CD4-positive, alpha-beta T cell treated with Interleukin-15 for 1 hour (primary cell): ENCODE measurements around the gene AHNAK.
"Not testable (repeated sequence)": the region's sequence is repeated elsewhere in the genome, so short reads cannot be mapped to it uniquely, and the experiment has no call there.

Source experiments
- DNase-seq: peaks from one replicate; pipeline ENCODE4 v3.0.0-alpha.2; 2020

The AHNAK gene

DNA sequence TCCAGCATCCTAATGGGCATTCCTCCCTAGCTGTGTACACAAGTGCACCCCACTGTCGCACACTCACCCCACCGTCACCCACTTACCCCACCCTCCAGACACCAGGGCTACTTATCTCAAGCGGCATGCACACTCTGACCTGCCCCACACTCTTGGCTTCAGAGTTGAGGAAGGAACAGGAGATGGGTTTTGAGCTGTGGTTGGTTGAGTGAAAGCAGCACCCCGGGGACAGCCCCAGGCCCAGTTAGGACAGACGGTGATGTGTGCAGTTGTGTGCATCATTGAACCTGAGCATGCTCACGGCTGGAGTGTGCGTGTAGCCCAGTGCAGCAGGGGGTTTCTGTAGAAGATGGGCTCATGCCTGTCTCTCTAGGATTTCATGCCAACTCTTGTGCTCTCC, 32.5 kb downstream of the AHNAK start:
- DNase-seq, result no peak

DNA sequence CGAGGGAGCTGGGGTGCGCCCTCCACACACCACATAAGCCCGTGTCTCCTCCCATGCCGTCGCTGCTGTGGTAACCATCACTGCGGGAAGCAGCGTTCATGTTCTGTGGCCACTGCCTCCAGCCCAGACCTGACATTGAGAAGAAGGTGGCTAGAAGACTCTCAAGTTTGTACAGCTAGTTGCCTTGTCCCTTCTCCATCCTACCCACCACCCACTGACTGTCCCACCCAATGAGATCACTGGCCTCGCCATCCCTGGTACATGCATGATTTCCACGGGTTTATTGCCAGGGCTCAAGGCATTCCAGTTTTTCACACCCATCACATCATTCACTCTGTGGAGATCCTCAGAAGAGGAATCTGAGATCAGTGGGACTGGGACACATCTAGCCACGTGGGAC, 33.0 kb downstream of the AHNAK start:
- no peak for DNase-seq

DNA sequence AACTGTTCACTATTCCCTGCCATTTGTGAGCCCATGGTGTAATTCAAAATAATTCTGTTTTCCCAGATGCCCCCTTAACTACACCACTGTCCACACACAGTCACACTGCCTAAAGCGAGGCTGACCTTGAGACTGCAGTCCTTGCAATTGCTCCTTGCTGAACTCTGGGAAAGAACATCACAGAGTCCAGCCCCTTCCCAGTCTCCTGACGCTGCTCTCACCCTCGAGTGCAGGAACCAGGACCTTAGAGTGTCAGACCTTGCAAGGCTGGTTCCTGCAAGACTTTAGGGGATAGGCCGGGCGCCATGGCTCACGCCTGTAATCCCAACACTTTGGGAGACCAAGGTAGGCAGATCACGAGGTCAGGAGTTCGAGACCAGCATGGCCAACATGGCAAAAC, 33.6 kb downstream of the AHNAK start:
- no peak for DNase-seq

DNA sequence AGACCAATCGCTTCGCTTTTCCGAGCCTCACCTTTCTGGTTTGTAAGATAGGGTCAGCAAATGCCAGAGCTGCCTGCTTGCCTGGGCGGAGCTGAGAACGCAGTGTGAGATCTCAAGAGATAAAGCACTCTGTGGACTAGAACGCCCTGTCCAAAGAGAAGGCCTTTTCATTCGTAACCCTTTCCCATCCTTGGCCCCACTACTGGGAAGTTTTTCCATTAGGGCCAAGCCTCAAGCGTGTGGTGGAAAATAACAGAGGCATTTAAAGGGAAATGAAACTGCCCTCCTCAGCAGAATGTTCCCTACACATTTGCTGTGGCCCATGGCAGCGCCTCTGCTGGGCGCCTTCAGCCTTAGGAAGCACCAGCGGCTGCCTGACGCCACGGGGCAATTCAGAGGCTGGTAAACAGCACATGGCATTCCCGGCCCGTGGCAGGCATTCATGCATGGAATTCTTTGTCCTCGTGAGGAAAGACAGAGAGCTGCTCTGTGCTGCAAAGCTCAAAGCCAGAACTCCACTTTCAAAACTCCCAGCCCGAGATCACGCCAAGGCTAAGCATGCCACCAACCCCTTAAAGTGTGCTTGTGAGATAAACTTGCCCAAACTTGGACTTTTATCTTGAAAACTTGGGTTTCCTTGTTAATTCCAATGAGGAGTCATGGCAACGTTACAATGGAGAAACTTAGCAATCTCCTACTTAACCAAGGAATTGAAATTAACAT, 38.1 kb downstream of the AHNAK start:
- DNase-seq, result no peak

DNA sequence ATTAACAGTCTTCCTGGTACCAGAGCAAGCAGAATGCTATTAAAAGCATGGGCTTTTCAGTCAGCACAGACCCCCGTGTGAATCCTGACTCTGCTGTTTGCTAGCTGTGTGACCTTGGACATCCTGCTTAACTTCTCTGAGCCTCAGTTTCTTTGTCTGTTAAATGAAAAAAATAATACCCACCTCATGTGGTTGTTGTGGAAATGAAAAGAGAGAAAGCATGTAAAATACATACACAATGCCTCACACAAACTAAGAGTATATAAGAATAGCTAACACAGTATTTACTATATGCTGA, 39.5 kb downstream of the AHNAK start:
- DNase-seq, result no peak

DNA sequence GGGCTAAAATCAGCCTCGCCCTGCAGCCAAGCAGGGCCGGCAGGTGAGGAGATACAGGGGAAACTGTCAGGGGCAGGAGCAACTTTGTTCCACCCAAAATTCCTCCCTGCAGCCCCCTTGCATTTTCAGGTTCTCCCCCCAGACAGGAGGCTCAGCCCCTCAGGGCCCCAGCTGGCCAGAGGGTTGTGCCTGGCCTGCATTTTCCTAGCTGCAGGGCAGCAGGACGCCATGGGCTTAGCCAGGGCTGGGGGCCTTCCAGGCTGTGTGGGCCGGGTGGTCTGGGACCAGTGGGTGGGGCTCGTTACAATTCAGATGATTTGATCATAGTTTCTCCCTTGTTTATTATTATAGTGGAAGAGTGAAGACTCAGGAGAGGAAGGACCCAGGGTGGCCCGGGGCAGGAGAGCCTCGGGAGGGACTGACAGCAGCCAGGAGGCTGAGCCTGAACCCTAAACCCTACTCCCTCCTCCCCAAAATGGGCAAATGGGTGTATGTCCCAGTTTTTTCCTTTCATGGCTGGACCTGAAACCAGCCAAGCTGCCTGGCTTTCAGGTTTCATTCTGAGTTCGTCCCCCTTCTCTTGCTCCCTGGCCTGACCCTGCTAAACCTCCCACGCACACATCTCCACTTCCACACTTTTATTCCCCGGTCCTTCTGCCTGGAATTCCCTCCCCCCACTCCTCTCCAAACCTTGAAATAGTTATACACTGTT, 40.0 kb downstream of the AHNAK start:
- no peak for DNase-seq

DNA sequence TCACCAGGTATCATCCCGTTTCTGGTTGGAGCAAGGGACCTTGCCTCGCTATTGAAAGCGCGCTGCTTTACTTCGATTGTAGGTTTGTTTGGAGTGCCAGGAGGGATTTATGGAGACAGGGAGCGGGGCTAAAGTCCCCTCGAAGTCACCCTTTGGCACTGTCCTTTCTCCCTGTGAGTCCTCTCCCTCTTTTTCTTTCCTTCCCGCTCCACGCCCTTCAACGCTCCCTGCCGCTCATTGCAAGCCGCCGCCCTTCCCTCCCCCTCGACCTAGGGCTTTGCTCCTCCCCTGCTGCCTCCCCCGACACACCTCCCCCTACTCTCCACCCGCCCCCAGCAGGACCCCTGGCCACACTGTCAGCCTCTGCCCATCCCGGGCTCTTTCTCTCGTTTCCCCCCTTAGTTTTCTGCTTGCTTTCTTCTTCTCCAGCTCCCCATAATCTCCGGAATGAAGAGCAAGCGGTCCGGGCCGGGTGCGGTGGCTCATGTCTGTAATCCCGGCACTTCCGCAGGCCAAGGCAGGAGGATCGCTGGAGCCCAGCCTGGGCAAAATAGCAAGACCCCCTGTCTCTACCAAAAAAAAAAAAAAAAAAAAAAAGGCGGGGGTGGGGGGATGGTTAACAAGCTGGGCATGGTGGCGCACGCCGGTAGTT, 41.0 kb downstream of the AHNAK start:
- DNase-seq, result no peak

DNA sequence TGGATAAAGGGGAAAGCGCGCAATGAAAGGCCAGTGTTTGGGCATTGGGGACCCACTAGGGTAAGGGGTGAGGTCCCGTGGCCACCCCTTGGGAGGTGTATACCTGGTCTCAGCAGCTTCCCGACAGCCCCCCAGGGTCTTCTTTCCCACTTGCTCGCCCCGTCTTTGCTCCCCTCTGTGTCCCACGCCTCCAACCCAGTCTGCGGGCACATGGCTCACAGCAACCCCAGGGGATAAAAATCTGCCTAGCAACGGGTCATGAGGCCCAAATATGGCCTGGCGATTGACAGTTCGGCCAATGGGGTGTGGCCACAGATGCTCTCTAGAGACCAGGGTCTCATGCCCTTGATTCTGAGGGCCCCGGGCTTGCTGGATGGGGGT, 41.6 kb downstream of the AHNAK start:
- DNase-seq, result no peak

DNA sequence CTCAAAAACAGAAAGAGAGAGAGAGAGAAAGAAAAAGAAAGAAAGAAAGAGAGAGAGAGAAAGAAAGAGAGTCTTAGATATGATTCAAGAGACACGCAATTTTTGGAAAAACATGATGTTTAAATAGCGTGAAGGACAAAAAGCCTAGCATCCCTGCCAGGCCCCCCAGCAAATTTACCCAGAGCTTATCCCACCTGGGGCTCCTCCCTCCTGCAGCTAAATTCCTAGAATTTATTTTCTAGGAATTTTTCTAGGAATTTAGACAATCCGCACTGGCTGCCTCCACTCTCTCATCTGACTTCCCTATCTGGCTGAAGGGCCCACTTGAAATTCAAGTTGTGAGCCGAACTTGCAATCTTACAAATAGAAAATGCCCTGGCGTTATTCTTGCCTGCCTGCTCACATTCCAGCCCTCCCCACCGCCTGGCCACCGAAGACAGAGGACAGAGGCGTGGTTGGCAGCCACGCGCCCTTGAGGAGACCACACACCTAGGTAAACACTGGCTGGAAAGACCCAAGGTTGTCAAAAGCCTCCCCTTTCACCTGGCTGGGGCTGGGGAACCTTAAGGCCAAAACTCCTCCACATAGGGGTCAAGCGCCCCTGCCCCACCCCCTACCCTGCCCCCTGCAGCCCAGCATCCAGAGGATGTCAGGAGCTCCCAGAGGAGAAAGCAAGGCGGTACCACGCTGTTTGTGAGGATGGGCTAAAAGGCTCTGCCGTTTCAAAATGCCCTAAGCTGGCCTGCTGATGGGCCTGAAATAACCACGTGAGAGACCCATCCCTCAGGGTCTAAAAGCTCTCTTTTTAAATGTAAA, 42.2 kb downstream of the AHNAK start:
- no peak for DNase-seq

DNA sequence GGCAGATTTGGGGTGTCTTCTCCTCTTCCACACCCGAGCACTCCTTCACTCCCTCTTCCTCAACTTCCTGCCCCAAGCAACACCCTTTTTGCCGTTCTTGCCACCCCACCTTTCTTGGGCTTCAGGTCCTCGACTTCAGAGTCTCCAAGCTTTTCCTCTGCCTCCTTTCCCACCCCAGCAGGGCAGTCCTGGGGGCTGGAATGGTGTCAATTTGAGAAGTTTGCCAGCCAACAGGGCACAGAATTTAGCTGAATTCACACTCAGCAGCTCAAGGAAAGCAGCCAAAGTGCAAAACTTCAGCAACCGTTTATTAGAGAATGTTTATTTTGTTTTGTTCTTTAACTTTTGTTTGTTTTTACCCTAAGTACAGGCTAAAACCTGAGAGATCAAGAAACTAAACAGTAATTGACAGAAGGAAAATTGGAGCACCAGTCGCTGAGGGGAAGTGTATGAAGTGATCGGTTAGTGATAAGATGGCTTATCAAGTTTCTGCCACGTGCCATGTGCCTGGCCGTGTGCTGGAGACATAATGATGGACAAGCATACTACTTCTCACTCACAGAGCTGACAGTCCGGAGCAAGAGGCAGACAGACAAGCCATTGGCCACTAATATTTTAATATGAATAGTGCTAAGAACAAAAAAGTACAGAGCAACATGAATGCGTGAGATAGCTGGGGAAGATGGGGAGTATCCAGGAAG, 44.4 kb downstream of the AHNAK start:
- no peak for DNase-seq

DNA sequence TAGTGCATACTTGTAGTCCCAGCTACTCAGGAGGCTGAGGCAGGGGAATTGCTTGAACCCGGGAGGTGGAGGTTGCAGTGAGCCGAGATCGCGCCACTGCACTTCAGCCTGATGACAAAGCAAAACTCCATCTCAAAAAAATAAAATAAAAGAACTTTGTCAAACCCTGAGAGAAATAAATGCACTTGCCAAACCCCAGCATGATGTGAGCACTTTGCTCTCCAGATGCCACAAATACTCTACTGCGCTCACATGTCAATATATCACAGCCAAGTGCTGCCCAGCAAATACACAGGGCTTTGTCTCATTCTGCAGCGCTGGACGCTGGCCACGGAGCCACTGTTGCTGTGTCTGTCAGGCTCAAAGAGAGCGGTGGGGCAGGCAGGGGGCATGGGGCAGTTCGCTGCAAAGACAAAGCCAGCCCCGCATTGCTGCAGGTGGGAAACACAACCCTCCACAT, 45.1 kb downstream of the AHNAK start:
- DNase-seq, result no peak

DNA sequence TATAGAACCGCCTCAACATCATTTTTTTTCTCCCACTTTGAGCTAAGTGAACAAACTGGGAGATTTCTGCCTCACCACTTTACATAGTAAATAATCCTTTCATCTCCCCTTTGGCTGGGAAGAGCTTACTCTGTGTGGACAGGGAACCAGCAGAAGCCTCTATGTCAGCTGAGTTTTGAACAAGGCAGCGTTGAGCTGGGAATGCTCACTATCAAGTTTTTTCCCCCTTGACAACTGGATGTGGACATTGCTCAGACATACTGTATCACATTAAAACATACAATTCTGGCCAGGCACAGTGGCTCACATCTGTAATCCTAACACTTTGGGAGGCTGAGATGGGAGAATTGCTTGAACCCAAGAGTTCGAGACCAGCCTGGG, 46.0 kb downstream of the AHNAK start:
- DNase-seq, result no peak

DNA sequence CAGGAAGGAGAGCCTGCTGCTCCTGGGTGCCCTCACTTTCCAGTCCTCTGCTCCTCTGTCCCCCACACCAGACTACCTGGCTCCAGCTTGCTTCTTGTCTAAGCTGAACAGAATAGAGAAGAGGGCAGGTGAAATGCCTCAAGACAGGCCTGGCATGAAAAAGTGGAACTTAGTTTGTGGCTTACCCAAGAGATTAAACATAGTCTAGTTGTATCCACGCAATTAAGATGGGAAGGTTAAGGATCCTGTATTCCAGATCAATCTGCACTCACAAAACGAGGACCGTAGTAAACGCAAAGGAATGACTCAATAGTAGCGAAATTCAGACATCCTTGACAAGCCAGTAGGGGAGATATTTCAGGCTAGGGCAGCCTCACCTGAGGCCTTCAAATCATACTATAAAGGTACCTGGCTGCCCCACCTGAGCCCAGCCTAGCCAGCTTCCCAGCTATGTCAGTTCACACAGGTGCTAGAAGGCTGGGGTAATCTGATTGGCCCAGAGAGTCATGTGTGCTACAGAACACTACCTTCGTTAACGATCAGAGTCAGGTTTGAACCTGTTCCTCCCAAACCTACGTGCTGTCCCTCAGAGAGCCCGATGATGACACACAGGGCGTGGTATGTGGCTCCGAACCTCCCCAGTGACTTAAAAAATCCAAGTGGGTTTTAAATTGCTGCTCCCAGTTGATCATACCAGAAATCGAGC, 46.5 kb downstream of the AHNAK start:
- no peak for DNase-seq

DNA sequence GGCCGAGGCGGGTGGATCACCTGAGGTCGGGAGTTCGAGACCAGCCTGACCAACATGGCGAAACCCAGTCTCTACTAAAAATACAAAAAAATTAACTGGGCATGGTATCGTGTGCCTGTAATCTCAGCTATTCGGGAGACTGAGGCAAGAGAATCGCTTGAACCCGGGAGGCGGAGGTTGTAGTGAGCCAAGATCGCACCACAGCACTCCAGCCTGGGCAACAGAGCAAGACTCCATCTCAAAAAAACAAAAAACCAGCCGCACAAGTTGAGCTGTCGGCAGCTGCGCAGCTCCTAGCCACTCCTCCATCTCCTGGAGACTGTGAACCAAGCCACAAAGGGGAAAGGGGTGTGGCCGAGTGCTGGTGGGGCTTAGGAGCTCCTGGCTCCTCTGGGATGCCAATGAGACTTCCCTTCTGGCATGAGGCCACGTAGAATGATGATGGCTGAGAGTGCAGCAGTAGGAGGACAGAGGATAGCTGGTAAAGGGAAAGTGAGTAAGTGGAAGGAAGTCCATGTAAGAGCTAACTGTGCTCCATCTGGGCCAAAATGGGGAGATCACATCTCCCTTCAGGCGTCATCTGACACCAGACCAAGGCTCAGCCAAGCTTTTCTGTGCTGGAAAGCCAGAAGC, 47.2 kb downstream of the AHNAK start:
- not testable (repeated sequence) for DNase-seq

DNA sequence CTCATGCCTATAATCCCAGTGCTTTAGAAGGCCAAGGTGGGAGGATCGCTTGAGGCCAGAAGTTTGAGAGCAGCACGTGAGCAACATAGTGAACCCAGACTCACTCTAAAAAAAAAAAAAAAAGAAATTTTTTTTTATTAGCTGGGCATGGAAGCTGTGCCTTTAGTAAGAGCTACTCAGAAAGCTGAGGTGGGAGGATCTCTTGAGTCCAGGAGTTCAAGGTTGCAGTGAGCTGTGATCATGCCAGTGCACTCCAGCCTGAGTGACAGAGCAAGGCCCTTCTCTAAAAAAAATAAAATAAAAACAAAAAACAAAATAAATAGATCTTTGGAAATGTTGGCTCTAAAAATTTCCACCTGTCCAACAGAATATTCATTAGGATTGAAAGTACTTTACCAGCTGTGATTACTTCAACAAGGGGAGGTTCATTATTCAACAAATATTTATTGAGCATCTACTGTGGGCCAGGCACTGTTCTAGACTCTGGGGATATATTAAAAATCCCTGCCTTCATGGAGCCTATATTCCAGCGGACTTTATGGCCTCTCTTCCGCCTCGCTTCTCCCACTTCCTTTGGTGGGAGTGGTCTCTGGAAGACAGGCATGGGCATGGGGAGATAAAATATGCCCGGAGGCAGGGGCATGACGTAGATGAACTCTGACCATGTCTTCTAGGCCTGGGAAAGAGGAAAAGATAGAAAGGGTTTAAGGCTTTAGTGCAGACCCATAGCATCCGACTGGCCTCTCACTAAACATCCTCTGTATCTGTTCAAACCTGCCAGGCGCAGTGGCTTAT, 47.9 kb downstream of the AHNAK start:
- no peak for DNase-seq

DNA sequence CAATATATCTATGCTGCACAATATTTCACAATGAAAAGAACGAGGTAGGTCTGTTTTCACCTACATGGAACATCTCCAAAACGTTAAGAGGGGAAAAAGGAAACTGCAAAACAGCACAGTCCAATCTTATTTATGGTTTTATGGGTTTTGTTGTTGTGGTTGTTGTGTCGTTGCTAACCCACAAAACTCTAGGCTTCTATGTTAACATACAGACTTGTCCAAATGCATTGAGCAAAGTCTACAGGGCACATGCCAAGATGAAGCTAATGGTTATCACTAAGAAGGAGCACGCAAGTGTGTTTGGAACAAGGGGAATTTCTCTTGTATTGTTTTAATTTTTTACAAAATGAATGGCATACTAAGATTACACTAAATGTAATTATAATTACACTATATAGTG, 48.6 kb downstream of the AHNAK start:
- no peak for DNase-seq

DNA sequence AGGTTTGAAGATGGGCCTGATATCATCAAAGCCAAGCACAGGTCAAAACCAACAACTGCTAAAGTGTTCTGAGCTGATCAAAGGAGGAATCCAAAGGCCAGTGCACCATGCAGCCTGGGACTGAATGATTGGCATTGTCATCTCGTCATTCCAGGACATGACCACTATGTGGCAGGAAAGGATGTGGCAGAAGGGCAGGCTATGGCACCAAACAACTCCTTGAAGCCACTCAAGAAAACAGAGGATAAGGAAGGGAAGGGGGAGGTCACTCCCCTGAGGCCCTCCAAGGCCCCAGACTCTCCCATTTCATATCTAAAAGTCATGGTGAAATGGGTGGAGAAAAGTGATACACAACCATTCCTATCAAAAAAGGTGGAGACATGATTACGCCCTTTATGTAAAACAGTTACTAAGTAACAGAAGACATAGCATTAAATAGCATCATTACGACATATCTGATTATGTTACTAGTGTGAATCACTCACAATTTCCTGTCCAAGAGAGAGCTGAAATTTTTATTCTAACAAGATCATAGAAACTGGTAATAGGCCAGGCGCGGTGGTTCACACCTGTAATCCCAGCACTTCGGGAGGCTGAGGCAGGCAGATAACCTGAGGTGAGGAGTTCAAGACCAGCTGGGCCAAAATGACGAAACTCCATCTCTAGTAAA, 49.3 kb downstream of the AHNAK start:
- no peak for DNase-seq

DNA sequence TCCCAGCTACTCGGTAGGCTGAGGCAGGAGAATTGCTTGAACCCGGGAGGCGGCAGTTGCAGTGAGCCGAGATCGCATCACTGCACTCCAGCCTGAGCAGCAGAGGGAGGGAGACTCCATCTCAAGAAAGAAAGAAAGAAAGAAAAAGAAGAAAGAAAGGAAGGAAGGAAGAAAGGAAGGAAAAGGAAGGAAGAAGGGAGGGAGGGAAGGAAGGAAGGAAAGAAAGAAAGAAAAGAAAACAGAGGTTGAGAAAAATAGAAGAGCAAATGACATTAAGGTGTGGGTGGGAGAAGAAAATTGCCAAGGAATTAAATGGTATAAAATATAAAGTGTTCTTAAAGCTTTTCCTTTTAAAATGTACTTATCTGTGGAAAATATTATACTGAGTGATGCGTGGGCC, 49.9 kb downstream of the AHNAK start:
- DNase-seq, result no peak

DNA sequence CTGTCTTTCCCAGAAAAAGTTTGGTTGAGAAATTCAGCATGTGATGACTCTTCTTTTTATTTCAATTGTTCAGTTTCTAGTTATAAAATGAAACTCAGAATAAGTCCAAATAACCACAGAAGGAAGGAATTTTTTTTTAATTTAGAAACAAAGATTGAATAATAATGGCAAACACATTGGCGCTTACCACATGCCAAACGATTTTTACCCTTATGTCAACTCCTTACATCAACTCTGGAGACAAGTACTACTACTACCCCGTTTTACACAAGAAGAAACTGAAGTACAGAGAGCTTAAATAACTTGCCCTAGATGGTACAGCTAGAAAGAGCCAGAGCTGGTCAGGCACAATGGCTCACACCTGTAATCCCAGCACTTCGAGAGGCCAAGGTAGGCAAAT, 52.4 kb downstream of the AHNAK start:
- DNase-seq, result no peak

DNA sequence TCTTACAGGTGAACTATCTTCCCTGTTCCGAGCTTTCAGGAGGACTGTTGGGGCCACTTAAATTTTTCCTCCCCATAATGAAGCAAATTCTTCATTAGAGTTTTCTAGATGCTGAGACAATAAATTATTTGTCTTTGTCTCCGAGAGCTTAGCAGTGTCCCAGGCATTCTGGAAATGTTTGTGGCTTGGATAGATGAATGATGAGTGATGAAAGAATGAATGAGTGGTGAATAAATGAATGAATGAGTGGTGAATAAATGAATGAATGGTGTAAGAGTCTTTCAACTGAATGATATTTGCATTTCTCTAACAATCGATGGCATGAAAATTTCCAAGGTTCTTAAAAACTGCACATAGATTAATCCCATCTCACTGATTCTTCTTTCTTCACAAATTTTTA, 52.8 kb downstream of the AHNAK start:
- no peak for DNase-seq
